Left ventricle myocardium inferior (tissue), 1 donor: Measurements from ENCODE around the gene RAB26. TPM values are rescaled to one million over a fixed set of nuclear protein-coding genes. Genes with fewer than 3 reads are reported as not detected.

Experiments used
- DNase-seq: peaks from one replicate; pipeline ENCODE4 v3.0.0-alpha.2; 2020
- H3K27ac ChIP-seq: fragments of 200-600 bp; replicated peaks from 2 replicates; pipeline ENCODE4 v1.8.0; 2021
- H3K27me3 ChIP-seq: fragments of 200-600 bp; 2 replicates; pipeline ENCODE4 v1.8.0; 2021; ENCODE audit warnings: low read depth
- H3K36me3 ChIP-seq: fragments of 200-600 bp; 2 replicates; pipeline ENCODE4 v1.8.0; 2021
- H3K4me1 ChIP-seq: fragments of 200-600 bp; 2 replicates; pipeline ENCODE4 v1.8.0; 2021
- H3K4me3 ChIP-seq: fragments of 200-600 bp; 2 replicates; pipeline ENCODE4 v1.8.0; 2021; ENCODE audit warnings: mild to moderate bottlenecking, moderate library complexity
- H3K9me3 ChIP-seq: fragments of 200-600 bp; replicated peaks from 2 replicates; pipeline ENCODE4 v1.8.0; 2021
- intact Hi-C: fragments of 100-400 bp; cut with micrococcal nuclease; formaldehyde crosslinking; loops from one replicate; pipeline ENCODE4 v1.11.0; 2022
- total RNA-seq: library from RNA; stranded (reverse); fragmentation: NEBNext Ultra II Directional; extraction: Animal tissue kit (Norgen Biotek cat#: 25700); gene quantifications from one replicate; pipeline ENCODE4 v1.2.1, GENCODE V29; 2021
- TF ChIP-seq, protein P1 (sequence below): fragments of 200-600 bp; IDR thresholded peaks from 2 replicates; pipeline ENCODE4 v1.8.0; 2021; ENCODE audit warnings: antibody characterized with exemption, mild to moderate bottlenecking, borderline replicate concordance
- donor health status: DM: no; HTN: yes; CAD: no; lungs with severe emphysema.

RAB26 gene
- total RNA-seq, 1 donor from 2014 or later, result 1.7 TPM

GRCh38 chr16:2145843-2146242 lies 2.6 kb upstream of the RAB26 start:
- no peak overlapping the region for H3K27ac ChIP-seq
- H3K36me3 ChIP-seq, result peaks cover under 1% of the 10 kb centered on the region
- no peak for DNase-seq
- intact Hi-C loops, result loop anchor here (10.0 kb wide), 1 partner anchor 121 kb away; the partner anchor contains the start of gene NHERF2
- TF ChIP-seq, protein P1, sequence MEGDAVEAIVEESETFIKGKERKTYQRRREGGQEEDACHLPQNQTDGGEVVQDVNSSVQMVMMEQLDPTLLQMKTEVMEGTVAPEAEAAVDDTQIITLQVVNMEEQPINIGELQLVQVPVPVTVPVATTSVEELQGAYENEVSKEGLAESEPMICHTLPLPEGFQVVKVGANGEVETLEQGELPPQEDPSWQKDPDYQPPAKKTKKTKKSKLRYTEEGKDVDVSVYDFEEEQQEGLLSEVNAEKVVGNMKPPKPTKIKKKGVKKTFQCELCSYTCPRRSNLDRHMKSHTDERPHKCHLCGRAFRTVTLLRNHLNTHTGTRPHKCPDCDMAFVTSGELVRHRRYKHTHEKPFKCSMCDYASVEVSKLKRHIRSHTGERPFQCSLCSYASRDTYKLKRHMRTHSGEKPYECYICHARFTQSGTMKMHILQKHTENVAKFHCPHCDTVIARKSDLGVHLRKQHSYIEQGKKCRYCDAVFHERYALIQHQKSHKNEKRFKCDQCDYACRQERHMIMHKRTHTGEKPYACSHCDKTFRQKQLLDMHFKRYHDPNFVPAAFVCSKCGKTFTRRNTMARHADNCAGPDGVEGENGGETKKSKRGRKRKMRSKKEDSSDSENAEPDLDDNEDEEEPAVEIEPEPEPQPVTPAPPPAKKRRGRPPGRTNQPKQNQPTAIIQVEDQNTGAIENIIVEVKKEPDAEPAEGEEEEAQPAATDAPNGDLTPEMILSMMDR, result no peak
- H3K4me1 ChIP-seq, result peaks cover 36% of the 10 kb centered on the region
- H3K4me3 ChIP-seq, result no peak overlapping the region
- H3K9me3 ChIP-seq, result no peaks in the 10 kb centered on the region
- H3K27me3 ChIP-seq, result no peaks in the 10 kb centered on the region

DNA sequence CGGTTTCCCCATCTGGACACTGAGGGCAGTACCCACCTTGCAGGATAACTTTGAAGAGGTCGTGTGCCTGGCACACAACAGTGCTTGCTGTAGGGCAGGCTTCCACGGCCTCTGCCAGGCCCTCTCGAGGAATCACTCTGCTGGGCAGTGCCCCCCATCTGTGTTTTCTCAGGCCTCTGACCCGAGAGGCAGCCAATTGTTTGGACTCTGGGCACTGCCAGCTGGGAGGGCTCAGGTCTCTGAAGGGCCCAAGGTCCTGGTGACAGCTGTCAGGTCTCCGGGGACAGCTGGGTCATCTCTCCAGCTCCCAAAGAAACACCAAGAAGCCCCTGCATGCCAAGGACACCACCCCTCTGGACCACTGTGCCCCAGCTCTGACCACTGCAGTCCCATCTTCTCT lies 1.0 kb upstream of the RAB26 start:
- Histone ChIP-seq H3K4me1 (peaks cover 51% of the 10 kb centered on the region), H3K9me3 (no peaks in the 10 kb centered on the region), H3K4me3 (peak overlapping the region; percentile 66), H3K36me3 (peaks cover 8% of the 10 kb centered on the region), H3K27ac (peak overlapping the region; percentile 93), H3K27me3 (no peaks in the 10 kb centered on the region)
- no peak for DNase-seq
- intact Hi-C loops, result loop anchor here (10.0 kb wide), 1 partner anchor 123 kb away; the partner anchor contains the start of gene NHERF2
- TF ChIP-seq, protein P1, result no peak

GRCh38 chr16:2148714-2149629 lies 547 bp downstream of the RAB26 start:
- no peaks in the 10 kb centered on the region for H3K9me3 ChIP-seq
- peaks cover 67% of the 10 kb centered on the region for H3K4me1 ChIP-seq
- H3K36me3 ChIP-seq, result peaks cover 8% of the 10 kb centered on the region
- H3K4me3 ChIP-seq, result peak overlapping the region; percentile 66
- DNase-seq, result no peak
- intact Hi-C loops, result loop anchor here (10.0 kb wide), 1 partner anchor 124 kb away; the partner anchor contains the start of gene NHERF2
- H3K27me3 ChIP-seq, result no peaks in the 10 kb centered on the region
- TF ChIP-seq, protein P1, result no peak
- H3K27ac ChIP-seq, result peak overlapping the region; percentile 93

- no peak for DNase-seq
- Histone ChIP-seq H3K4me1 (peaks cover 76% of the 10 kb centered on the region), H3K4me3 (no peak overlapping the region), H3K27ac (no peak overlapping the region), H3K9me3 (no peaks in the 10 kb centered on the region), H3K36me3 (peaks cover 8% of the 10 kb centered on the region), H3K27me3 (no peaks in the 10 kb centered on the region)
- TF ChIP-seq, protein P1, result no peak
- intact Hi-C loops, result loop anchor here (10.0 kb wide), 1 partner anchor 125 kb away; the partner anchor contains the start of gene NHERF2
These were observed 1.4 kb downstream of the RAB26 start for GRCh38 chr16:2149630-2150417.

DNA sequence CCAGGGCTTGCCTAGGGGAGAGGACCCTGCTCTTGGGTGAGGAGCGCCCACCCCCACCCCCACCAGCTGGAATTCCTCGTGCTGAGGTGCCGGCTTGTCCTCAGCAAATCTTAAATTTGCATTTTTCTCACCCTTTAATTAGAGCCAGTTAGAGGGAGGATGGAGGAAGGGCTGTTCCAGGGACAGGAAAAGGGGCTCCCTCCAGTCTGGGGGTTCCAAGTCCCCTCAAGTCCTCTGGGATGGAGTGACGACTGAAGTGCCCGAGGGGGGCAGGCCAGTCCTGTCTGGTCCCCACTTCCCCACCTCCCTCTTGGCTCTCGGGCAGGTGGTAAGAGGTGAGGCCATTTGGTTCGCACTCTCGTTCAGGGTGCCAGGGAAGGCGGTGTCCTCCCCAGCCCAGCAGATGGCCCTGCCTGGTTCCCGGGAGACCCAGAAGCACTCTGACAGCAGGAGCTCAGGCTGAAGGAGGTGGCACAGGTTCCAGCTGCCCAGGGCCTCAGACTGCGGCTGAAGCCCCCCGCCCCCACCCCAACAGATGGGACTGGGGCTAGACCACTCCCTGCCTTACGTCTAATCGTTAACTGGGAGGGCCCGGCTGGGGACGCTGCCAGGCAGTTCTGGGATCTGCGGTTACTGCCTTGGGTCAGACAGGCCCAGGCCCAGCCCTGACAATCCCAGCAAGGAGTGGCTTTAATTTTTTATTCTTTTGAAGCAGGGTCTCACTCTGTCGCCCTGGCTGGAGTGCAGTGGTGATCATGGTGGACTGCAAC lies 2.2 kb downstream of the RAB26 start:
- DNase-seq, result no peak
- H3K4me1 ChIP-seq, result peaks cover 79% of the 10 kb centered on the region
- H3K4me3 ChIP-seq, result no peak overlapping the region
- TF ChIP-seq, protein P1, result no peak
- H3K36me3 ChIP-seq, result peaks cover 8% of the 10 kb centered on the region
- H3K27me3 ChIP-seq, result no peaks in the 10 kb centered on the region
- H3K9me3 ChIP-seq, result no peaks in the 10 kb centered on the region
- peak overlapping the region; percentile 23 for H3K27ac ChIP-seq
- intact Hi-C loops, result no loop called here
